IMR-90 (cell line): Measurements from ENCODE around the gene RABGGTA. TPM values are rescaled to one million over a fixed set of nuclear protein-coding genes. Genes with fewer than 3 reads are reported as not detected.
A peak's percentile ranks its signal among the peaks of the same experiment; 100 is the strongest.

ENCODE experiments used
- ATAC-seq: fragments of 200-7000 bp; cut with Tn5 transposase; 2 replicates; pipeline ENCODE4 v1.9.1; 2020; ENCODE audit warnings: low read depth, mild to moderate bottlenecking, moderate library complexity
- BruUV-seq: library from RNA; stranded (reverse); fragments of 400-500 nt; replicated peaks from 2 replicates; lab custom pipeline; 2021; lab: Mats Ljungman, UMichigan
- CTCF ChIA-PET: fragments of 300-600 bp; formaldehyde crosslinking; extraction: SDS; loops from one replicate; lab custom pipeline; 2021; ENCODE audit warnings: antibody characterized with exemption; lab: Yijun Ruan, JAX
- POLR2A ChIA-PET: fragments of 300-600 bp; sonication (Branson Sonifier 250); formaldehyde crosslinking; loops from one replicate; lab custom pipeline; 2022; ENCODE audit warnings: antibody characterized with exemption; ENCODE audit not compliant: unreplicated experiment; lab: Charles Lee
- DNase-seq: peaks from one replicate; pipeline ENCODE4 v3.0.0; 2013
- H2AFZ ChIP-seq: replicated peaks from 2 replicates; pipeline ENCODE3; 2013; ENCODE audit warnings: low read length, mild to moderate bottlenecking; ENCODE audit not compliant: poor library complexity
- H2AK5ac ChIP-seq: 2 replicates; pipeline ENCODE4 v1.6.1; 2013; ENCODE audit warnings: low read depth, low read length, inconsistent platforms
- H2AK9ac ChIP-seq: replicated peaks from 2 replicates; pipeline ENCODE3; 2013; ENCODE audit warnings: mild to moderate bottlenecking, low read depth, low read length, moderate library complexity; ENCODE audit not compliant: poor library complexity
- H2BK120ac ChIP-seq: 2 replicates; pipeline ENCODE4 v1.6.1; 2013; ENCODE audit warnings: low read depth, low read length, inconsistent platforms
- H2BK15ac ChIP-seq: 3 replicates; pipeline ENCODE4 v1.6.1; 2013; ENCODE audit warnings: low read depth, low read length, inconsistent platforms
- H2BK20ac ChIP-seq: 2 replicates; pipeline ENCODE4 v1.6.1; 2013; ENCODE audit warnings: low read depth, mild to moderate bottlenecking, inconsistent platforms, low read length, moderate library complexity
- H2BK5ac ChIP-seq: 2 replicates; pipeline ENCODE4 v1.6.1; 2013; ENCODE audit warnings: mild to moderate bottlenecking, low read depth, low read length, inconsistent platforms; ENCODE audit not compliant: poor library complexity, severe bottlenecking
- H3K14ac ChIP-seq: replicated peaks from 2 replicates; pipeline ENCODE4 v1.6.1; 2013; ENCODE audit warnings: low read depth, low read length, inconsistent platforms
- H3K18ac ChIP-seq: 2 replicates; pipeline ENCODE4 v1.6.1; 2013; ENCODE audit warnings: low read depth, low read length, control low read depth
- H3K23ac ChIP-seq: 2 replicates; pipeline ENCODE4 v1.6.1; 2013; ENCODE audit warnings: low read depth, low read length, inconsistent platforms
- H3K27ac ChIP-seq: 2 replicates; pipeline ENCODE4 v1.5.1; 2013; ENCODE audit warnings: mild to moderate bottlenecking, control low read depth, low read length; ENCODE audit not compliant: insufficient read depth
- H3K27me3 ChIP-seq: 2 replicates; pipeline ENCODE4 v1.6.1; 2013; ENCODE audit warnings: low read length; ENCODE audit not compliant: control insufficient read depth, insufficient read depth
- H3K36me3 ChIP-seq: 2 replicates; pipeline ENCODE4 v1.6.1; 2013; ENCODE audit warnings: low read length, mixed read lengths; ENCODE audit not compliant: control insufficient read depth, insufficient read depth
- H3K4ac ChIP-seq: 2 replicates; pipeline ENCODE4 v1.6.1; 2013; ENCODE audit warnings: low read depth, low read length, inconsistent platforms
- H3K4me1 ChIP-seq: 2 replicates; pipeline ENCODE4 v1.6.1; 2013; ENCODE audit warnings: low read length, mixed read lengths; ENCODE audit not compliant: control insufficient read depth, insufficient read depth
- H3K4me2 ChIP-seq: 2 replicates; pipeline ENCODE4 v1.6.1; 2013; ENCODE audit warnings: low read depth, mild to moderate bottlenecking, control low read depth, low read length, moderate library complexity
- H3K4me3 ChIP-seq: 2 replicates; pipeline ENCODE4 v1.5.1; 2013; ENCODE audit warnings: low read depth, mild to moderate bottlenecking, control low read depth, low read length, moderate library complexity; ENCODE audit not compliant: insufficient read depth
- H3K56ac ChIP-seq: 2 replicates; pipeline ENCODE4 v1.6.1; 2013; ENCODE audit warnings: low read length, inconsistent platforms; ENCODE audit not compliant: insufficient read depth; ENCODE audit errors: extremely low read depth
- H3K79me1 ChIP-seq, 2 experiments: 2 replicates each; pipeline ENCODE4 v1.6.1; 2013; ENCODE audit warnings: low read length in 2 of 2, inconsistent platforms in 1 of 2, low read depth in 1 of 2
- H3K9ac ChIP-seq: 2 replicates; pipeline ENCODE4 v1.6.1; 2013; ENCODE audit warnings: low read depth, low read length, control low read depth
- H3K9me1 ChIP-seq: 2 replicates; pipeline ENCODE4 v1.6.1; 2013; ENCODE audit warnings: low read length, inconsistent platforms; ENCODE audit not compliant: insufficient read depth
- H3K9me3 ChIP-seq: 2 replicates; pipeline ENCODE4 v1.6.1; 2013; ENCODE audit warnings: low read length; ENCODE audit not compliant: control insufficient read depth, insufficient read depth
- H4K20me1 ChIP-seq: 2 replicates; pipeline ENCODE4 v1.6.1; 2013; ENCODE audit warnings: low read length, inconsistent platforms; ENCODE audit not compliant: insufficient read depth
- H4K5ac ChIP-seq: 2 replicates; pipeline ENCODE4 v1.6.1; 2013; ENCODE audit warnings: mild to moderate bottlenecking, low read depth, low read length, control low read depth
- H4K8ac ChIP-seq, 2 experiments: 2 replicates each; pipeline ENCODE4 v1.6.1; 2013; ENCODE audit warnings: low read depth in 2 of 2, low read length in 2 of 2, control low read depth in 1 of 2, inconsistent platforms in 1 of 2
- H4K91ac ChIP-seq: 2 replicates; pipeline ENCODE4 v1.6.1; 2013; ENCODE audit warnings: low read depth, low read length, inconsistent platforms; ENCODE audit not compliant: insufficient read depth
- BHLHE40 ChIP-seq: fragments of 150-350 bp; IDR thresholded peaks from 2 replicates; pipeline ENCODE4 v1.6.1; 2016; ENCODE audit warnings: mild to moderate bottlenecking, low read depth, low read length
- CEBPB ChIP-seq: IDR thresholded peaks from 2 replicates; pipeline ENCODE4 v1.6.1; 2012; ENCODE audit warnings: low read depth, low read length, improper control_type of control experiment
- CHD1 ChIP-seq: IDR thresholded peaks from 2 replicates; pipeline ENCODE4 v1.6.1; 2012; ENCODE audit warnings: low read depth, low read length, improper control_type of control experiment
- FOS ChIP-seq: fragments of 150-350 bp; IDR thresholded peaks from 2 replicates; pipeline ENCODE4 v1.6.1; 2016; ENCODE audit warnings: low read depth, low read length
- MAFK ChIP-seq: IDR thresholded peaks from 2 replicates; pipeline ENCODE4 v1.6.1; 2012; ENCODE audit warnings: low read depth, low read length, improper control_type of control experiment
- MAZ ChIP-seq: IDR thresholded peaks from 2 replicates; pipeline ENCODE4 v1.6.1; 2012; ENCODE audit warnings: low read depth, mild to moderate bottlenecking, low read length, improper control_type of control experiment, moderate library complexity, borderline replicate concordance
- MXI1 ChIP-seq: IDR thresholded peaks from 2 replicates; pipeline ENCODE4 v1.6.1; 2012; ENCODE audit warnings: low read depth, mild to moderate bottlenecking, low read length, moderate library complexity, borderline replicate concordance
- NFE2L2 ChIP-seq: fragments of 150-350 bp; IDR thresholded peaks from 2 replicates; pipeline ENCODE4 v1.6.1; 2016; ENCODE audit warnings: low read depth, mild to moderate bottlenecking, low read length
- POLR2A ChIP-seq: IDR thresholded peaks from 2 replicates; pipeline ENCODE4 v1.6.1; 2012; ENCODE audit warnings: mild to moderate bottlenecking, low read depth, low read length
- RAD21 ChIP-seq: IDR thresholded peaks from 2 replicates; pipeline ENCODE4 v1.6.1; 2012; ENCODE audit warnings: low read length, improper control_type of control experiment
- RCOR1 ChIP-seq: IDR thresholded peaks from 2 replicates; pipeline ENCODE4 v1.6.1; 2012; ENCODE audit warnings: mild to moderate bottlenecking, low read length, improper control_type of control experiment; ENCODE audit not compliant: insufficient replicate concordance
- RFX5 ChIP-seq: IDR thresholded peaks from 2 replicates; pipeline ENCODE4 v1.8.0; 2012; ENCODE audit warnings: low read depth, mild to moderate bottlenecking, low read length, moderate library complexity
- SMC3 ChIP-seq: fragments of 150-350 bp; IDR thresholded peaks from 2 replicates; pipeline ENCODE4 v1.6.1; 2016; ENCODE audit warnings: low read depth, mild to moderate bottlenecking, antibody characterized with exemption, low read length, moderate library complexity
- WGBS, 2 experiments: methylation state at CpG; one replicate each; pipeline versions ENCODE4 v1.1.5 to v1.1.7; 2013; ENCODE audit warnings: missing lambda C conversion rate in 2 of 2; ENCODE audit not compliant: insufficient read length in 1 of 2; ENCODE audit errors: extremely low coverage in 2 of 2; 5-methylcytosine and 5-hydroxymethylcytosine counted together
- dilution Hi-C: fragments of 300-500 bp; cut with HindIII; formaldehyde crosslinking; loops from one replicate; pipeline ENCODE4 v1.14.3; 2018; ENCODE audit warnings: low sequenced_read_pairs; ENCODE audit not compliant: unreplicated experiment
- in situ Hi-C: fragments of 300-500 bp; cut with MboI; formaldehyde crosslinking; loops from 3 replicates; pipeline ENCODE4 v1.14.3; 2019; ENCODE audit warnings: low sequenced_read_pairs, inconsistent platforms, mixed read lengths
- intact Hi-C: fragments of 100-400 bp; cut with micrococcal nuclease; formaldehyde crosslinking; loops from 2 replicates; pipeline ENCODE4 v1.10.0; 2022
- polyA plus RNA-seq, 3 experiments: library from polyadenylated mRNA; depleted of rRNA; stranded (reverse); fragments of >200 nt; gene quantifications; 2 replicates each; pipeline ENCODE4 v1.2.3, GENCODE V29; 2012; ENCODE audit warnings: low replicate concordance in 1 of 3
- total RNA-seq: library from RNA; depleted of rRNA; stranded (reverse); fragments of >200 nt; gene quantifications from 2 replicates; pipeline ENCODE4 v1.2.3, GENCODE V29; 2012
- TF ChIP-seq, protein P1 (sequence below): fragments of 150-350 bp; IDR thresholded peaks from 2 replicates; pipeline ENCODE4 v1.6.1; 2017; ENCODE audit warnings: mild to moderate bottlenecking, antibody characterized with exemption, low read length, low read depth
- TF ChIP-seq, protein P2 (sequence below): conservative IDR thresholded peaks from 2 replicates; pipeline ENCODE4 v1.5.1; 2012; ENCODE audit warnings: mild to moderate bottlenecking, low read depth, low read length, improper control_type of control experiment
- TF ChIP-seq, protein P3 (sequence below): fragments of 150-350 bp; IDR thresholded peaks from 2 replicates; pipeline ENCODE4 v1.6.1; 2016; ENCODE audit warnings: low read depth, mild to moderate bottlenecking, low read length, moderate library complexity, borderline replicate concordance

Gene RABGGTA
- total and polyA plus RNA-seq, 2 of the 4 experiments (the other 2 are of a cell fraction), result 25.6 to 55.6 TPM

DNA sequence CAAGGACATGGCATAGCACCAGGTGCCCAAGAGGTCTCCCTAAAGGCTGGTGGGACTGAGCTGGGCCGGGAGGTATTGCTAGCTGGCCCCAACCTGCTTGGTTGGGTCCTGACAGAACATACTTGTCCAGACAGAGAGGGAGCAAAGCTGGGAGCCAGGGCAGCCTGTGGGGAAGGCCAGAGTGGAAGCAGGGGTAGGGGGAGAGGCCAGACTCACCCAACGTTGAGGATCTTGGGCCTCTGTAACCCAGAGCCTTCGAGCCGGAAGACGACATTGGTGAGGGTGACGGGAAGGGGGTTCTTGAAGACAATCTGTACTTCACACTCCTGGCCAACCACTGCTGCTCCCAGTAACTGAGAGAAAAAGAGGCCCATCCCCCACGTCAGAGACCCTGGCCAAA, 17.5 kb downstream of the RABGGTA start:
- in situ Hi-C loops, result no loop called here
- Histone ChIP-seq H4K91ac (no peak overlapping the region), H2AFZ (no peak overlapping the region), H3K79me1 (peaks cover 0 to under 1% of the 10 kb centered on the region in 2 experiments; a peak in 1 of 4 replicates), H4K20me1 (no peaks in the 10 kb centered on the region), H2AK5ac (no peak overlapping the region), H3K4me2 (no peak overlapping the region), H4K5ac (no peak overlapping the region), H3K14ac (no peak overlapping the region), H3K4me1 (peaks cover 16% of the 10 kb centered on the region), H3K23ac (no peak overlapping the region), H2BK20ac (no peak overlapping the region), H3K36me3 (peaks cover 2% of the 10 kb centered on the region; the same call in 1 of the 2 replicates), H2AK9ac (peak overlapping the region; percentile 75), H3K9me1 (peaks cover 31% of the 10 kb centered on the region), H3K27me3 (no peaks in the 10 kb centered on the region), H2BK5ac (no peak overlapping the region), H3K56ac (no peak overlapping the region), H2BK15ac (no peak overlapping the region), H3K27ac (no peak overlapping the region), H3K4me3 (no peak overlapping the region), H2BK120ac (no peak overlapping the region), H3K18ac (no peak overlapping the region), H3K9ac (no peak overlapping the region), H3K4ac (no peak overlapping the region), H3K9me3 (no peaks in the 10 kb centered on the region), H4K8ac (no peak overlapping the region)
- intact Hi-C loops, result no loop called here
- BruUV-seq, result no TSS peak
- dilution Hi-C loops, result no loop called here
- DNase-seq (no peak), ATAC-seq (no peak)
- ChIA-PET POLR2A (no interaction called here), CTCF (no interaction called here)
- TF ChIP-seq, protein P1, sequence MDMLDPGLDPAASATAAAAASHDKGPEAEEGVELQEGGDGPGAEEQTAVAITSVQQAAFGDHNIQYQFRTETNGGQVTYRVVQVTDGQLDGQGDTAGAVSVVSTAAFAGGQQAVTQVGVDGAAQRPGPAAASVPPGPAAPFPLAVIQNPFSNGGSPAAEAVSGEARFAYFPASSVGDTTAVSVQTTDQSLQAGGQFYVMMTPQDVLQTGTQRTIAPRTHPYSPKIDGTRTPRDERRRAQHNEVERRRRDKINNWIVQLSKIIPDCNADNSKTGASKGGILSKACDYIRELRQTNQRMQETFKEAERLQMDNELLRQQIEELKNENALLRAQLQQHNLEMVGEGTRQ, result no peak
- TF ChIP-seq CEBPB (no peak), MXI1 (no peak), MAZ (no peak), RFX5 (no peak), RAD21 (no peak), SMC3 (no peak), MAFK (no peak), FOS (no peak), POLR2A (no peak), BHLHE40 (no peak), RCOR1 (no peak), NFE2L2 (no peak), CHD1 (no peak)
- TF ChIP-seq, protein P2, sequence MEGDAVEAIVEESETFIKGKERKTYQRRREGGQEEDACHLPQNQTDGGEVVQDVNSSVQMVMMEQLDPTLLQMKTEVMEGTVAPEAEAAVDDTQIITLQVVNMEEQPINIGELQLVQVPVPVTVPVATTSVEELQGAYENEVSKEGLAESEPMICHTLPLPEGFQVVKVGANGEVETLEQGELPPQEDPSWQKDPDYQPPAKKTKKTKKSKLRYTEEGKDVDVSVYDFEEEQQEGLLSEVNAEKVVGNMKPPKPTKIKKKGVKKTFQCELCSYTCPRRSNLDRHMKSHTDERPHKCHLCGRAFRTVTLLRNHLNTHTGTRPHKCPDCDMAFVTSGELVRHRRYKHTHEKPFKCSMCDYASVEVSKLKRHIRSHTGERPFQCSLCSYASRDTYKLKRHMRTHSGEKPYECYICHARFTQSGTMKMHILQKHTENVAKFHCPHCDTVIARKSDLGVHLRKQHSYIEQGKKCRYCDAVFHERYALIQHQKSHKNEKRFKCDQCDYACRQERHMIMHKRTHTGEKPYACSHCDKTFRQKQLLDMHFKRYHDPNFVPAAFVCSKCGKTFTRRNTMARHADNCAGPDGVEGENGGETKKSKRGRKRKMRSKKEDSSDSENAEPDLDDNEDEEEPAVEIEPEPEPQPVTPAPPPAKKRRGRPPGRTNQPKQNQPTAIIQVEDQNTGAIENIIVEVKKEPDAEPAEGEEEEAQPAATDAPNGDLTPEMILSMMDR, result no peak
- TF ChIP-seq, protein P3, sequence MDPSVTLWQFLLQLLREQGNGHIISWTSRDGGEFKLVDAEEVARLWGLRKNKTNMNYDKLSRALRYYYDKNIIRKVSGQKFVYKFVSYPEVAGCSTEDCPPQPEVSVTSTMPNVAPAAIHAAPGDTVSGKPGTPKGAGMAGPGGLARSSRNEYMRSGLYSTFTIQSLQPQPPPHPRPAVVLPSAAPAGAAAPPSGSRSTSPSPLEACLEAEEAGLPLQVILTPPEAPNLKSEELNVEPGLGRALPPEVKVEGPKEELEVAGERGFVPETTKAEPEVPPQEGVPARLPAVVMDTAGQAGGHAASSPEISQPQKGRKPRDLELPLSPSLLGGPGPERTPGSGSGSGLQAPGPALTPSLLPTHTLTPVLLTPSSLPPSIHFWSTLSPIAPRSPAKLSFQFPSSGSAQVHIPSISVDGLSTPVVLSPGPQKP, result no peak
- WGBS, 2 experiments, result 77% methylated on average over 5 of the region's 7 CpGs; no CpG with 5 or more reads in 1 of the 2 experiments
